ENCODE data around the gene BCAT1.
"Not testable (repeated sequence)": the region's sequence is repeated elsewhere in the genome, so short reads cannot be mapped to it uniquely, and the experiment has no call there.

The BCAT1 gene

DNA sequence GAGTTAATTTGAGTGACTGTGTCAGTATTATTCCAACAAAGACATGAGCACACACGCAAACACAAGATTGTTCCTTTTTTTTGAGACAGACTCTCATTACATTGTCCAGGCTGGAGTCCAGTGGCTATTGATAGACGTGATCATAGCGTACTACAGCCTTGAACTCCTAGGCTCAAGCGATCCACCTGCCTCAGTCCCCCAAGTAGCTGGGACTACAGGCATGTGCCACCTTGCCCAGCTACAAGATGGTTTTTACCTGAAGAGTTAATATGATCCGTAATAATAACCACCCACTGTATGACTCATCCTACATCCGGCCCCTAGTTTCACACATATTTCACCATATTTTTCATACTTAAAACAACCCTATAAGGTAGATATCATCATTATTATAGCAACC, 26.8 kb downstream of the BCAT1 start:
- DNase-seq, result no peak

DNA sequence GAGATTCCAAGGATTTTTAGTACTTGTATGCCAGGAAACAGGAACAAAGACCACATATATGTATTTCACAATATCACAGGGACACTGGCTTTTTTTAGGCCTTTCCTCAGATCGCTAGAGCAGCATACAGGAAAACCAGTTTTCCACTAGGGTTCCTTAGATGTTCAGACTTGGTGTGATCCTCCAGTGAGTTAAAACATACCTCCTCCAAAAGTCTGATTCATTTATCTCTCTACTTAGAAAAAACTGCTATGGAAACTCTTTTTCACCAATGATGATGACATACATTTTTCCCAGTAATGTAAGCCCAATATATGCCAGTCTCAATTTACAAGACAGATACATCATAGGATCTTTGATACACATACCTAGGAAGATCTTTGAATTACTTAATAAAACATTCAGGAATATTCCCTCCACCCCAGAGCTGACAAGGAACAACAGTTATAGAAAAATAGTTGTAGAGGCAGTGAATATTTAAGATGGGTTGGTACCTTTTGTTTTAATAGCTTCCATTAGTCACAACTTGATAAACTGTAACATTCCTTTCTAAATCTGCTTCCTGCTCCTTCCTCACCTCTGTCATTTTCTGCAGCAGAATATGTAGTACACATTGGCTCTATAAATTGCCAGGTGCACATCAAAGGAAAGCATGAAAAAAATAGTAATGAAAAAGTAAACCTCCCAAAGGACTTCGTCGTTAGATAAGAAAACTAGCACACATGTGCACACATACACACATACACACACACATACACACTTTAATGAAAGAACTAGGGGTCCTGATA, 27.5 kb downstream of the BCAT1 start:
- no peak for DNase-seq

DNA sequence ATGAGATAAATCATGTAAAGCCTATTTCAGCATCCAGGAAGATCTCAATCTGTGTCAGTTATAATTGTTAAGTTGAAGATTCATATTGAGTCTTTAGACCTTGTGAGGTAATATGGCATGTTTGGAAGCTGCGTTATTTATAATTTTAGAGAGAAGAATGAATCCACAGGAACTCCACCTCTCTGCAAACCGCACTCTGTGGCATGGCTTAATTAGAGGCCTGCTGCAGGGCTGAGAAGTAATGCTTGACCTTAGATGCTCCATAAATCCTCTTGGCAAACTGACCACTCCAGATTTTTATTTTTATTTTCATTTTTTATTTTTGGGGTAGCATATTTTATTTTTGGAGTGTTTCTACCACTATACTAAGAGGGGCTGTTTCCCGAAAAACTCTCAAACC, 28.8 kb downstream of the BCAT1 start:
- no peak for DNase-seq

DNA sequence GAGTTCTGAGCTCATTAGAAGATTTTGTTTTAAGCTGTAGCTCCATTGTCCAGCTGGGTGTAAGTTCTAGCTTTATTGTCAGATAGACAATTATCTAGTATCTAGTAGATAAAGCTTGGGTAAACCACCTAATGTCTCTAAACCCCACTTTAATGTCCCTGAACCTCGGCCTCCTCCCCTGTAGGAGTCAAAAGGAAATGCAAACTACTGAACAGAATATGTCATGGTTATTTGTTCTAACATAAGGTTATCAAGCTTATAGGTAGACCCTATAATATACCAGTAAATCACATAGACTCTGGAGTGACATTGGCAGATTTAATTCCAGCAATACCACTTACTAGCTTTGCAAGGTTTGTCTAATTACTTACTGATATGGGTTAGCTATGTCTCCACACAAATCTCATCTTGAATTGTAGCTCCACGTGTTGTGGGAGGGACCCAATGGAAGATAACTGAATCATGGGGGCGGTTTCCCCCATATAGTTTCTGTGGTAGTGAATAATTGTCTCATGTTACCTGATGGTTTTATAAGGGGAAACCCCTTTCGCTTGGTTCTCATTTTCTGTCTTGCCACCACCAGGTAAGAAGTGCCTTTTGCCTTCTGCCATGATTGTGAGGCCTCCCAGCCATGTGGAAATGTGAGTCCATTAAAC, 29.4 kb downstream of the BCAT1 start:
- DNase-seq, result no peak

DNA sequence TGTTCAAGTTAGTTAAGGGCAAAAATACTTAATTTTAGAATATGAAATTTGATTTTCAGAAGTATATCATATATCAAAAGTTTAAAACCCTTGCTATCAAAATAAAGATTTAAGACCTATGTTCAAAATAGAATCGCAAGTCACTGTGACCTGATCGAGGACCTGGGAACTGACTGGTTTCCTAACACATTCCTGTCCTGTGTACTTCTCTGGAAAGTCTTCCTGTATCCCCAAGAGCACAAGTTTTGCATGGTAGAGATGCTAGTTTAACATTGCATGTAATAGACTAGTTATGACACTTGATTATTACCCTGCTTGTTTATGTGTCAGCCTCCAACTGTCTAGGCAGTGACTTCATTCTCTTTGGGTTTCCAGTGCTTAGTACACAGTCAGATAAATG, 30.3 kb downstream of the BCAT1 start:
- no peak for DNase-seq

DNA sequence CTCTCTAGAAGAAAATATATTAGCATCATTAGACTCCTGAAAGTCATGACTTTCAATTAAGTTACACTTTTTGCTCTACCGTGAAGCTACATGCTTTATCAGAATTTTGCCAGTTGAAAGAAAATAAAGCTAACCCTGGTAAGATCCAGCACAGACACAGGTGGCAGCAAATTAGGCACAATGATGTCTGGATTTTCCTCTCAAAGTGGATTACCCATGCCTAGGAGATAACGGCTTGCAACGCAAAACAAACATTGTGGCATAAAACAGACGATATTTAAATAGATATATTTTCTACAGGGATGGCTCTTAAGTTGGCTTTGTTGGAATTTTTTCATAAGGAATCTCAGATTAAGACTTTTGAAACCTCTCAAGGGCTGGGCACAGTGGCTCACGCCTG, 33.4 kb downstream of the BCAT1 start:
- DNase-seq, result no peak

DNA sequence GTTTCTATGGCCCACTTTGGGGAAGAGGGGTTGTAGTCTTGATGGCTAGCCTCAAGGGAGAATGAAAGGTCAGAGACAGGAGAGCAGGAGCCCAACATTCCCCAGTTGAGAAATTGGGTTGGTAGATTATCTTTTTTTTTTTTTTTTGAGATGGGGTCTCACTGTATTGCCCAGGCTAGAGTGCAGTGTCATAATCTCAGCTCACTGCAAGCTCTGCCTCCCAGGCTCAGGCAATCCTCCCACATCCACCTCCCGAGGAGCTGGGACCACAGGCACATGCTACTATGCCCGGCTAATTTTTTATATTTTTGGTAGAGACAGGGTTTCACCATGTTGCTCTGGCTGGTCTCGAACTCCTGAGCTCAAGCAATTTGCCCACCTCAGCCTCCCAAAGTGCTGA, 34.9 kb downstream of the BCAT1 start:
- no peak for DNase-seq

DNA sequence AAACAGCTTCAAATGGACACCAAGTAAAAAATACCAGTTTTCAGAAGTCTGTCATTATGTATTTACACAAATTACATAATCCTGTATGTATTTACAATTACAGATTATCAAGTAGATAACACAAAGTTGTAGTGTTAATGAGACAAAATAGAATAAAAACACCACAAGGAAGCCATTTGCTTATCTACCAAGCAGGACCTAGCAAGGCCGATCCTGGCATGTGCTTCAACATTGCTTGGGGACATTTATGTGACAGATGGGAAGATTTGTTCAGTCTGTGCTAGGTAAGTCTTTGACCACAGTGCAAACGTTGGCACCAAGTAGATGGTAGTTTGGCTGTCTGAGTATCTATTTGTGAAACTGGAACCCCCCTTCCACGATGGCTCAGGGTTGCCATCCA, 35.8 kb downstream of the BCAT1 start:
- no peak for DNase-seq

DNA sequence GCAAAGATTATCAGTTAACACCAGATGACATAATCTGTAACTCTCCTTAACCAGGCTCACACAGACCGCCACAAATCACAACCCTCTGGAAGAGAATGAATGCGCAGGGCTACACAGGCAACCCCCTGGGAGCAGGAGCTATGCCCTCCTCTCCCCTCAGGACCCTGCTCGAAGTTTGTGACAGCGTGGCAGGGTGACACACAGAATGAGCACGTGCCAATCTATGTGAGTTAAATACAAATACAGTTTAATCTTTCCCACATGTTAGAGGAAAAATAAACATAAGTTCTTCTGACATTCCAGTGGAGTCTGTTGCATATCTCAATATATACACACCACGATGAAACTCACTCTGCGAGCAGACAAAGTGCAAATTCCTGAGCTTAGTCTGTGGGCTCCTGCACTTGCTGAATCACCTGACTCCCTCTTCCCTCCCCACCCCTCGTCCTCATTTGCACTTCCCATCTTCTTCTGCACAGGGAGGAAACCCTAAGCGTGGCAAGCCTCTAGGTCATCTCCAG, 37.6 kb downstream of the BCAT1 start:
- peak; percentile 43 for DNase-seq

DNA sequence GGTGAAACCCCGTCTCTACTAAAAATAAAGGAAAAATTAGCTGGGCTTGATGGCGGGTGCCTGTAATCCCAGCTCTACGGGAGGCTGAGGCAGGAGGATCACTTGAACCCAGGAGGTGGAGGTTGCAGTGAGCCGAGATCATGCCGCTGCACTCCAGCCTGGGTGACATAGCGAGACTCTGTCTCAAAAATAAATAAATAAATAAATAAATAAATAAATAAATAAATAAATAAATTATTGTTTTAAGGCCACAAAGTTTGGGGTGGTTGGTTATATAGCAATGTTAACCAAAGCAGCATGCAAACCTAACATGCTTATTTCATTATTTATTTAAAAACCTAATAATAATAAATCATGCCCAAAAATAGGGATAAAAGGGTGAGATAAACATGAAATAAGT, 38.7 kb downstream of the BCAT1 start:
- not testable (repeated sequence) for DNase-seq

DNA sequence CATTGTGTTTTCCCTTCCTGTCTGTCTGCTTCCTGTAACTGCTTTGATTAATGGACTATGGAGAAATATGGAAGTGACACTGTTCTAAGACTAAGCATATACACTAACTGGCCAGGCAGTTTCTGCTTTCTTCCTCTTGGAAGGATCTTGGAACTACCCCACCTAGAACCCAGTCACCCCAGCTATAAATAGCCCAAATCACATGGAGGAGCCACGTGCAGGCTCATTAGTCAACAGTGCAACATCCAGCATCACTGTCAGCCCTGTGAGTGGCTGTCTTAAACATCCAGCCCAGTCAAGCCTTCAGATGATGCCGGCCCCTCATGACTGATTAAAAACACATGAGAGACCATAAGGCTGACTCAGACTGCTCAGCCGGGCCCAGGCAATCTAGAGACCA, 39.2 kb downstream of the BCAT1 start:
- DNase-seq, result peak; percentile 81

DNA sequence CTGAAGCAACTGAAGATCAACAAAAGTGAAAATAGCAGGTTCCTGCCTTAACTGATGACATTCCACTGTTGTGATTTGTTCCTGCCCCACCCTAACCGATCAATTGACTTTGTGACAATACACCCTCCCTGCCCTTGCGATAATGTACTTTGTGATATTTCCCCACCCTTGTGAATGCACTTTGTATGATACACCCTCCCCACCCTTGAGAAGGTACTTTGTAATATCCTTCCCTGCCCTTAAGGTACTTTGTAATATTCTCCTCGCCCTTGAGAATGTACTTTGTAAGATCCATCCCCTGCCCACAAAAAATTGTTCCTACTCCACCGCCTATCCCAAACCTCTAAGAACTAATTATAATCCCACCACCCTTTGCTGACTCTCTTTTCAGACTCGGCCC, 41.4 kb downstream of the BCAT1 start:
- no peak for DNase-seq

DNA sequence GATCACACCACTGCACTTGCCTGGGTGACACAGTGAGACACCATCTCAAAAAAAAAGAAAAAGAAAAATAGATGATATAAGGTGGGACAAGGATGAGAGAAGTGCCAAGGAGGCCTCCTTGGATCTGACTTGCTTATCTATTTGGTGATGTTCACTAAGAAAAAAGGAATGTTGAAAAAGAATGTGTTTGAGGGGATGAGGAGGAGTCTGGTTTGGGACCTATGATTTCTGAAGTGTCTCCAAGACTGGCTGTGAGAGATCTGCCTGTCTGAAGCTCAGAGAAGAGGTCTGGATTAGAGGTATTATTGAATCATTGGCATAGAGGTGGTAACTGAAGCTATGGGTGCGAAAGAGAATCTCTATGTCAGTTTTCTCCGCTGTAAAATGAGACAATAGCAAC, 42.8 kb downstream of the BCAT1 start:
- no peak for DNase-seq

DNA sequence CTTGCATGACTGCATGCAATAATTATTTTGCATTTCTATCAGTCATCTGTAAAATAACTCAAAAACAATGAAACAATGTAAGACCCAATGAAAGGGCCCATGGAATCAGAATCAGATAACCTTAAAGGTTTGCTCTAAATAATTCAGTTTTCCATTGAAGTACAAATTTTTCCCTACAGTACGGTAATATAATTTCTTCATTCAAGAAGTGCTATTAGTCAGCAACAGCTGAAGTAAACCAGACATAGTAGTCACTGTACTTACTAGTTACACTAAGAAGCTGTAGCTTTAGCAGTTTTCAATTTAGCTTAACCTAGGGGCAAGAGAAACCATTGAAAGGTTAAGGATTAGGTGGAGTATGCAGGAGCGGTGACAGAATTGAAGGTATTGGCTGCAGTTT, 43.5 kb downstream of the BCAT1 start:
- DNase-seq, result no peak

DNA sequence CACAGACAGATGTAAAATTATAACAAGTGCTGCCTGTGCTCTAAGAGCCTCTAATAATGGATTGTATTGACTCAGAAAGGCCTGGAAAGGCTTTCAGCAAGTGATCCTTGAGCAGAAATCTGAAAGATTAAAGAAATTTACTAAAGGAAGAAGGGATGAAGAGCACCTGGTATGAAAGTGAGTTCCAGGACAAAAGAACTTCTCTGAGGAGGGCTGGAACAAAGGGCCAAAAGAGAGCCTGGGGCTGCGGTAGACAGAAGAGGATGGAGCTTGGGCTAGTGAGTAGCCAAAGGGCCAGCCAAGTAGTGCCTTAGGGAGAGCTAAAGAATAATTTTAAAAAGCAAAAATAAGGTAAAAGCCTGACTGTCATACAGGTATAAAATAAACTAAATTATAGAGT, 44.0 kb downstream of the BCAT1 start:
- no peak for DNase-seq

DNA sequence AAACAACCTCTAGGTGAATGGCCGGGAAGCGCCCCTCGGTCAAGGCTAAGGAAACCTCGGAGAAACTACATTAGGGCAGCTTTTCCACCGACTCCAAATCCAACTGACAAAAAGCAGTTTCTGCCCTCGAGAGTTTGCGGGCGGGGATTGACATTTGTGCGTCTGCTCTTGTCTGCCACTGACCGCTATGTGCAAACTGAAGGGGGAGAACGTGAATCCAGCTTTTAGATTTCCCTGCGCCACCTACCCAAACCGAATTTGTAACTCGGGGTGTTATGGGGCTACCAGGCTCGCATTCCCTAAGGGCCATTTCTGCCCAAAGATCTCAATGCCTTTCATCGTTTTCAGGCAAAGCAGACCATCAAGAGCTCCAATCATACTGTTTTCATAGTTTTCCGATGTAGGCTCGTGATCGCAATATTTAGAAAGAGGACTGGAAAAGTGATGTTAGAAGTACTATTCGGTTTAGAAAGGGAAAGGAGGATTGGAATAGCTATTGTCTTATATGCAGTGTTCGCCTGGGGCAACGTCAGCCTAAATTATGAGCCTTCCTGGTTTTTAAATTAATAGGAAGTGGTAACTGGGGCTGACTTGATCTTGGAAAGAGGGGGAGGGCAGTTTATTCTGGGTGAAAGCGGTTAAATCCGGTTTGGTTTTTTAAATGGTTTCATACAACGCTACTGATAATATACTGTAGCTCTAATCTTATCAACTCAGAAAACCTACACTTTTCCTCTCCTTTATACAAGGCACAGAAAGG, 45.4 kb downstream of the BCAT1 start:
- no peak for DNase-seq

DNA sequence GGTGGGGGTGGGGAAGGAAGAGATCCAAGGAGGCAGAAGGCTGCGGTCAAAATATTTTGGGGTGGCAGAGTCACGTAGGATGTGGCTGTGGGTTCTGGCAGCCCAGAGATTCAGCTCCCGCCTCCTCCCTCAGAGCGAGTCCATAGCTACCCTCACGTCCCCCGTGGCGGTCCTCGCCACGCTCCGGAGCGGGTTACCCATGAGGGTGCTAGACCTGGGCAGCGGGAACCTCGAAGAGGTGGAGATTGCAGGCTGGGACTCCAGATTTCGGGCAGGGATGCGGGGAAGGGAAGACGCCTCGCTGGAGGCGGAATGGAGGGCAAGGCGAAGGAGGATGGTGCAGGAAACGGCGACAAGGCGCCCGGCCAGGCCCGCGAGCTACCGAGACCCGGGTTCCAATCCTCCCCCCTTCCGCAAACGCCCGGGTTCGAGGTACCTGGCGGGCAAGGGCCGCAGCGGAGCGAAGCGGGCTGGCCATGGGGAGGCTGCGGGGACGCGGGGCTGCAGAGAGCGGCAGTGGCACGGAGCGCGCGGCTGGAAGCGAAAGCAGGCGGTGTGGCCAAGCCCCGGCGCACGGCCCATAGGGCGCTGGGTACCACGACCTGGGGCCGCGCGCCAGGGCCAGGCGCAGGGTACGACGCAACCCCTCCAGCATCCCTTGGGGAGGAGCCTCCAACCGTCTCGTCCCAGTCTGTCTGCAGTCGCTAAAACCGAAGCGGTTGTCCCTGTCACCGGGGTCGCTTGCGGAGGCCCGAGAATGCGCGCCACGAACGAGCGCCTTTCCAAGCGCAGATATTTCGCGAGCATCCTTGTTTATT, 46.2 kb downstream of the BCAT1 start:
- no peak for DNase-seq

DNA sequence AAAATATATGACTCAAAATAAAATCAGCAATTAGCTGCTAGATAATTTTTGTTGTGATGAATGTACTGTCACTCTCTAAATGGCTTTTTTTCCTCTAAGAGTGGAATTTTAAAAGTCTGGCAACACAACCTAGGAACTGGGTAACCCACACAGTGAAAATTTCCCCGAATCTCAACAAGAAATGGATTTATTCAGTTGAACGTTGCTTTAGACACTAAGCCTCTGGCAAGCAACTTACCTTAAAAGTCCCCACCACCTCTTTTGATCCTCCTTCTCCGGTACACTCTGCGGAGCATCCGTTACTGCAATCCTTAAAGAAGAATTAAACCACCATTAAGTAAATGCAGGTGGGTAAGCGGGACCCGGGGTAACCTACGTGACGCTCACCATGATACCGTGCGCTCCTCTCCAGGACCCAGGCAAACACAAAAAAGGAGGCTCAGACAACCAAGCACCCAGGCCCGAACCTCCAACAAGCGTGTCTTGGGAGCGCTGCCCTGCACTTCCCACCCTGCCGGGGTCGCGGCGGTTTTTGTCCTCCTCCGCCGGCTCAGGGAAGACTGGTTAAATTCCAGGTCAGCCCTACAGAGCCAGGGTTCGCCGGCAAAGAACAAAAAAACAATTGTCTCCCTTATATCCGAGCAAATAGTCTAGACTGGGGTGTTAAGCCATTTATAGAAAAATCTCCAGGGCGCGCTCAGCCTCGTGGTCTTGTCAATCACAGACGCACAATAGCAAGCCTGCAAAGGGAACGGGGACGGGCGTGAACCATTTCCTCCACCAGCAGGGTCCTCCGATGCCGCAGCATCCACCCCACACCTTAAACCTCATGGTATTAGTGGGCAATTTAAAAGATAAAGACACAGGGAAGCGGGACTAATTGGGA, 47.1 kb downstream of the BCAT1 start:
- no peak for DNase-seq

DNA sequence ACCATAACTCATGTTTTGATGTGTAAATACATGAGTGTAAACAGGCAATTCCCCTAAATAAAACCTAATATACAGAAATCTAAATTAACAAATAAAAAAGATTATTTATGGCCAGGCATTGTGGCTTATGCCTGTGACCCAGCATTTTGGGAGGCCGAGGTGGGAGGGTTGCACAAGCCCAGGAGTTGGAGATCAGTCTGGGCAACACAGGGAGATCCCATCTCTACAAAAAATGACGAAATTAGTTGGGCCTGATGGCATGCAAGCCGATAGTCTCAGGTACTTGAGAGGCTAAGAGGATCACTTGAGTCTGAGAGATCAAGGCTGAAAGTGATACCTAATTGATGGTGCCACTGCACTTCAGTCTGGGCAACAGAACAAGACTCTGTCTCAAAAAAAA, 48.7 kb downstream of the BCAT1 start:
- no peak for DNase-seq

DNA sequence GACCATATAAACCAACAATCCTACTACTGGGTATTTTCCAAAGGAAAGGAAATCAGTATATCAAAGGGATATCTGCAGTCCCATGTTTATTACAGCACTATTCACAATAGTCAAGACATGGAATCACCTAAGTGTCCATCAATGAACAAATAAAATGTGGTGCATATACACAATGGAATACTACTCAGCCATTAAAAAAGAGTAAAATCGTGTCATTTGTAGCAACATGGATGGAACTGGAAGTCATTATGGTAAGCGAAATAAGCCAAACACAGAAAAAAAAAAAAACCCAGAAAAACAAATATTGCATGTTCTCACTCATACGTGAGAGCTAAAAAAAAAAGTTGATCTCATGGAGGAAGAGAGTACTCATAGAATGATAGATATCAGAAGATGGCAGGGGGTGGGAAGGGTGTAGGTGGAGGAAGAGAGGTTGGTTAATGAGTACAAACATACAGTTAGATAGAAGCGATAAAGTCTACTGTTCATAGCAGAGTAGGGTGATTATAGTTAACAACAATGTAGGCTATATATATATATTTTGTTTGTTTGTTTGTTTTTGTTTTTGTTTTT, 49.3 kb downstream of the BCAT1 start:
- DNase-seq, result no peak

DNA sequence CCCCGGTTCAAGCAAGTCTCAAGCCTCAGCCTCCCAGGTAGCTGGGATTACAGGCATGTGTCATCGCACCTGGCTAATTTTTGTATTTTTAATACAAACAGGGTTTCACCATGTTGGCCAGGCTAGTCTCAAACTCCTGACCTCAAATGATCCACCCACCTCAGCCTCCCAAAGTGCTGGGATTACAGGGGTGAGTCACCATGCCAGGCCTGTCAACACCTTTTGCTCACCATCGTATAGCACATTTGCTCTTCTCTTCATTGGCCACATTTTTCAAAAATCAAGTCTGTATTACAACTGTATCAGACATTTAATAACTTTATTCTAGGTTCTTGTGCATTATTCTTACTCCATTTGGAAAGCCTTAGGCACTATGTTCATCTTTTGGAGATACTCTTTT, 50.3 kb downstream of the BCAT1 start:
- no peak for DNase-seq

DNA sequence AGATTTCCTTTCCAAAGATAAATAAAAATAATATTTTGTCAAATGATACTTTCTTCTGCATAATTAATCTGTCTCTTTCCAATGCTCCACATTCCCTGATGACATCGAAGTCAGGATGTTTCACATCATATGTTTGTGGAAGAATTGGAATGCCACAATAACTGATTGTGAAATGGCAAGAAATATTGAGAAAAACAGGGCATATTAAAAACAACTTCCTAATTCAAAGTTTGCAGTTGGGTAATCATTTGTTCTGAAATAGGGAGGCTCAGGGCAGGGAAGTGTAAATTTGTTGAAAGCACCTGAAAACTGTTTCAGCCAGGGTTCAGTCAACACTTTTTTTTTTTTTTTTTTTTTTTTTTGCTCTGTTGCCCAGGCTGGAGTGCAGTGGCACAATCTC, 50.7 kb downstream of the BCAT1 start:
- DNase-seq, result no peak
